Measurements from ENCODE around the gene OSBPL10. TPM values are rescaled to one million over a fixed set of nuclear protein-coding genes. Genes with fewer than 3 reads are reported as not detected.

OSBPL10 gene
- total and polyA plus RNA-seq, 2 donors: 58.0 to 62.4 TPM

GRCh38 chr3:31754575-31755278 lies 226.3 kb downstream of the OSBPL10 start:
- 70% methylated on average over 6 of the region's 6 CpGs for WGBS
- Histone ChIP-seq H3K4me1 (ENCODE audit: insufficient read depth) (peaks cover 2% of the 10 kb centered on the region), H3K27ac (ENCODE audit: low read depth) (no peak overlapping the region), H3K36me3 (ENCODE audit: insufficient read depth) (no peaks in the 10 kb centered on the region), H3K4me3 (ENCODE audit: low read depth, low read length) (no peak overlapping the region)
- DNase-seq (ENCODE audit: extremely low spot score): no peak

- H3K27ac ChIP-seq (ENCODE audit: low read depth): no peak overlapping the region
- no peak for DNase-seq (ENCODE audit: extremely low spot score)
- peaks cover 2% of the 10 kb centered on the region for H3K4me1 ChIP-seq (ENCODE audit: insufficient read depth)
- no peaks in the 10 kb centered on the region for H3K36me3 ChIP-seq (ENCODE audit: insufficient read depth)
- H3K4me3 ChIP-seq (ENCODE audit: low read depth, low read length): no peak overlapping the region
- WGBS: 96% methylated on average over 7 of the region's 7 CpGs
Measured at GRCh38 chr3:31753050-31753425, 228.0 kb downstream of the OSBPL10 start.

- Histone ChIP-seq H3K4me3 (ENCODE audit: low read depth, low read length) (no peak overlapping the region), H3K27ac (ENCODE audit: low read depth) (no peak overlapping the region), H3K36me3 (ENCODE audit: insufficient read depth) (no peaks in the 10 kb centered on the region), H3K4me1 (ENCODE audit: insufficient read depth) (peaks cover 2% of the 10 kb centered on the region)
- no peak for DNase-seq (ENCODE audit: extremely low spot score)
- 68% methylated on average over 7 of the region's 7 CpGs for WGBS
Measured at GRCh38 chr3:31752305-31753049, 228.6 kb downstream of the OSBPL10 start.

GRCh38 chr3:31750341-31750740 lies 230.7 kb downstream of the OSBPL10 start:
- H3K27ac ChIP-seq (ENCODE audit: low read depth): no peak overlapping the region
- DNase-seq (ENCODE audit: extremely low spot score): no peak
- 36% methylated on average over 2 of the region's 2 CpGs for whole genome bisulfite sequencing

GRCh38 chr3:31748933-31749295 lies 232.1 kb downstream of the OSBPL10 start:
- Histone ChIP-seq H3K36me3 (ENCODE audit: insufficient read depth) (no peaks in the 10 kb centered on the region), H3K4me1 (ENCODE audit: insufficient read depth) (peaks cover 2% of the 10 kb centered on the region), H3K27ac (ENCODE audit: low read depth) (no peak overlapping the region), H3K4me3 (ENCODE audit: low read depth, low read length) (no peak overlapping the region)
- DNase-seq (ENCODE audit: extremely low spot score): no peak
- 42% methylated on average over 5 of the region's 5 CpGs for WGBS

More at GRCh38 chr3:31750341-31750740, 230.7 kb downstream of the OSBPL10 start:
- Histone ChIP-seq H3K4me3 (ENCODE audit: low read depth, low read length) (no peak overlapping the region), H3K4me1 (ENCODE audit: insufficient read depth) (peaks cover 2% of the 10 kb centered on the region), H3K36me3 (ENCODE audit: insufficient read depth) (no peaks in the 10 kb centered on the region)

- Histone ChIP-seq H3K27ac (ENCODE audit: low read depth) (peak overlapping the region; percentile 18), H3K4me1 (ENCODE audit: insufficient read depth) (peaks cover 2% of the 10 kb centered on the region), H3K4me3 (ENCODE audit: low read depth, low read length) (no peak overlapping the region), H3K36me3 (ENCODE audit: insufficient read depth) (no peaks in the 10 kb centered on the region)
- whole genome bisulfite sequencing: 38% methylated on average over 5 of the region's 5 CpGs
- DNase-seq (ENCODE audit: extremely low spot score): no peak
Measured at GRCh38 chr3:31748281-31748932, 232.7 kb downstream of the OSBPL10 start.

GRCh38 chr3:31747785-31748184 lies 233.3 kb downstream of the OSBPL10 start:
- Histone ChIP-seq H3K4me3 (ENCODE audit: low read depth, low read length) (no peak overlapping the region), H3K36me3 (ENCODE audit: insufficient read depth) (no peaks in the 10 kb centered on the region), H3K4me1 (ENCODE audit: insufficient read depth) (peaks cover 2% of the 10 kb centered on the region), H3K27ac (ENCODE audit: low read depth) (no peak overlapping the region)
- WGBS: 85% methylated on average over 9 of the region's 9 CpGs
- DNase-seq (ENCODE audit: extremely low spot score): no peak

- WGBS: 89% methylated on average over 8 of the region's 8 CpGs
- no peak overlapping the region for H3K4me3 ChIP-seq (ENCODE audit: low read depth, low read length)
- no peak overlapping the region for H3K27ac ChIP-seq (ENCODE audit: low read depth)
- H3K36me3 ChIP-seq (ENCODE audit: insufficient read depth): no peaks in the 10 kb centered on the region
- no peaks in the 10 kb centered on the region for H3K4me1 ChIP-seq (ENCODE audit: insufficient read depth)
- no peak for DNase-seq (ENCODE audit: extremely low spot score)
Measured at GRCh38 chr3:31744913-31745312, 236.1 kb downstream of the OSBPL10 start.

- no peak overlapping the region for H3K27ac ChIP-seq (ENCODE audit: low read depth)
- WGBS: 44% methylated on average over 5 of the region's 5 CpGs
- no peaks in the 10 kb centered on the region for H3K4me1 ChIP-seq (ENCODE audit: insufficient read depth)
- no peak overlapping the region for H3K4me3 ChIP-seq (ENCODE audit: low read depth, low read length)
- H3K36me3 ChIP-seq (ENCODE audit: insufficient read depth): no peaks in the 10 kb centered on the region
- peak; percentile 43 for DNase-seq (ENCODE audit: extremely low spot score)
Measured at GRCh38 chr3:31743331-31744089, 237.6 kb downstream of the OSBPL10 start.

GRCh38 chr3:31740397-31740796 lies 240.7 kb downstream of the OSBPL10 start:
- no peaks in the 10 kb centered on the region for H3K36me3 ChIP-seq (ENCODE audit: insufficient read depth)
- H3K4me1 ChIP-seq (ENCODE audit: insufficient read depth): no peaks in the 10 kb centered on the region
- no peak overlapping the region for H3K4me3 ChIP-seq (ENCODE audit: low read depth, low read length)
- 92% methylated on average over 1 of the region's 1 CpG for WGBS
- no peak for DNase-seq (ENCODE audit: extremely low spot score)
- no peak overlapping the region for H3K27ac ChIP-seq (ENCODE audit: low read depth)

GRCh38 chr3:31738412-31738811 lies 242.7 kb downstream of the OSBPL10 start:
- H3K4me3 ChIP-seq (ENCODE audit: low read depth, low read length): no peak overlapping the region
- 35% methylated on average over 7 of the region's 7 CpGs for WGBS
- no peak for DNase-seq (ENCODE audit: extremely low spot score)
- H3K36me3 ChIP-seq (ENCODE audit: insufficient read depth): no peaks in the 10 kb centered on the region
- no peak overlapping the region for H3K27ac ChIP-seq (ENCODE audit: low read depth)
- H3K4me1 ChIP-seq (ENCODE audit: insufficient read depth): no peaks in the 10 kb centered on the region

- WGBS: 88% methylated on average over 5 of the region's 5 CpGs
- Histone ChIP-seq H3K27ac (ENCODE audit: low read depth) (no peak overlapping the region), H3K4me1 (ENCODE audit: insufficient read depth) (no peaks in the 10 kb centered on the region), H3K36me3 (ENCODE audit: insufficient read depth) (no peaks in the 10 kb centered on the region), H3K4me3 (ENCODE audit: low read depth, low read length) (no peak overlapping the region)
- no peak for DNase-seq (ENCODE audit: extremely low spot score)
Measured at GRCh38 chr3:31735667-31736066, 245.4 kb downstream of the OSBPL10 start.

GRCh38 chr3:31733234-31733667 lies 247.8 kb downstream of the OSBPL10 start:
- H3K27ac ChIP-seq (ENCODE audit: low read depth): no peak overlapping the region
- DNase-seq (ENCODE audit: extremely low spot score): no peak

More at GRCh38 chr3:31733234-31733667, 247.8 kb downstream of the OSBPL10 start:
- no peak overlapping the region for H3K4me3 ChIP-seq (ENCODE audit: low read depth, low read length)
- no peaks in the 10 kb centered on the region for H3K4me1 ChIP-seq (ENCODE audit: insufficient read depth)
- WGBS: 54% methylated on average over 4 of the region's 4 CpGs
- no peaks in the 10 kb centered on the region for H3K36me3 ChIP-seq (ENCODE audit: insufficient read depth)

Measured in urinary bladder (tissue), 4 donors.